Measurements from ENCODE around the gene SETDB2.

SETDB2 gene

DNA sequence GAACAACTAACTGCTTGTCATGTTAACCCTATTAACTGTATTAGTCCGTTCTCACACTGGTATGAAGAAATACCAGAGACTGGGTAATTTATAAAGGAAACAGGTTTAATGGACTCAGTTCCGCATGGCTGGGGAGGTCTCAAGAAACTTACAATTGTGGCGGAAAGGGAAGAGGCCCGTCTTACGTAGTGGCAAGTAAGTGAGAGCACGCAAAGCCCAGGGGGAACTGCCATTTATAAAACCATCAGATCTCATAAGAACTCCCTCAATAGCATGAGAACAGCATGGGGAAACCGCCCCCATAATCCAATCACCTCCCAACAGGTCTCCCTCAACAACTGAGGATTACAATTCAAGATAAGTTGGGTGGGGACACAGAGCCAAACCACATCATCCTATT, 86.4 kb downstream of the SETDB2 start:
- DNase-seq (ENCODE audit: low read depth): no peak

DNA sequence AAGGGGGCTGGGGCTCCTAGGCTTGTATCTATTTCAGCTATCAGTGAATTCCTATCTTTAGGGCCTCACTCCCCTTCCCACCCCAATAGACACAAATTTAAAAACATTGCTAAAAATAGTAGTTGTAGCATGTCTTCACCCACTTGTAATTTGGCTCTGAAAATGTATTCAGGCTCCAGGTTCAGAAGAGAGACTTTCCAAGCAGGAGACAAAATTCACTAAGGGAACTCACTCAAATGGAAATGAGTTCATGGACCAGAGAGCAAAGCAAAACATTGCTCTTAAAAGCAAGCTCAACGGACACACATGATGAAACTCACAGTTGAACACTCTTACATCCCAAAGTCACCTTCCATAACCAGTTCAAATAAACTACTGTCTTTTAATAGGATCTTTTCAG, 88.5 kb downstream of the SETDB2 start:
- no peak for DNase-seq (ENCODE audit: low read depth)

DNA sequence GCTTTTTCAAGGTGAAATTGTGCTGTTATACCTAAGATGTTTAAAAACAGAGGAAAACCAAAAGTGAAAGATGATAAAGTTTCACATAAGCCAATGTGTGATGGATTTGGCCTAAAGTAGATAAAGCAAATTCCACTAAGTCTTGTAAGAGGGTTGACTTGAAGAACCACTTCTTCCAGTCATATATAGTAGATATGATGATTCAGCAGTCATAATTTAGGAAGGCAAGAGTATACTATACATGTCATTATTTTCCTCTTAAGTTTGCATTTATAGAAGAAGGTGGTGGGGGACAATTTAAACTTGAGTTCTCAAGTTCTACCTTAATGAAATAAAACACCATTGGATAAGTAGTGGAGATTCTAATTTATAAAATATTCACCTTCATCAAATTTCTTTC, 88.9 kb downstream of the SETDB2 start:
- DNase-seq (ENCODE audit: low read depth): no peak

- DNase-seq (ENCODE audit: low read depth): no peak
These were observed 89.7 kb downstream of the SETDB2 start for GRCh38 chr13:49533591-49534269.

DNA sequence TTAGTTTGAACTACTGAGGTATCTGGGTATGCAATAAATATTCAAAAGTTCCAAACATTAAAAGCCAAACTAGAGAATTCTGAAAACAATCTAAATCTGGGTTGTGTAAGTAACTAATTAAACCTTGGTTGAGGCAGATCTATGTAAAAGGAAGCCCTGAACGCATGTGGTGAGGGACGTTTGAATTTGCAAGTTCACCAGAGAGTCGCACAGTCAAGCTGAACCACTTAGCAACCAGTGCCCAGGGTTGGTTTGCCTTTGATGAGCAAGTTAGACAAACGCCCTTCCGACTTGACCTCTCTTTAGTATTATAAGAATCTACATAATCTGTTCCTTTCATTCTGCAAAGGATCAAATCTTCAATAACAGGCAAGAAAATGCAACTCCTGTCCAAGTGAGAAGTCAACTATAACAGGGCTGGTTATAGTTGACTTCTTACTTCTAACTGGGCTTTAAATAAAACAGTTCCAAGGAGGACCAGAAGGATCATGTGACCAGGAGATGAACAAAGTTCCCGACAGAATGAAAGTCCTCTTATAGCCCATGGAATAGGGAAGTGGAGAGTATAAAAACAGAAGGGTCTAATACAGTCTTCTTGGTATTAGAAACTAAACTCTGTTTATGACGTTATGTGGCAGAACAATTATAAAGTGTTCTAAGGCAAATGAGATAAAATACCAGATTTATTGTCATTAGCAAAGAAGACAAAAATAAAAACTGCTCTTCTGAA, 92.2 kb downstream of the SETDB2 start:
- DNase-seq (ENCODE audit: low read depth): no peak

DNA sequence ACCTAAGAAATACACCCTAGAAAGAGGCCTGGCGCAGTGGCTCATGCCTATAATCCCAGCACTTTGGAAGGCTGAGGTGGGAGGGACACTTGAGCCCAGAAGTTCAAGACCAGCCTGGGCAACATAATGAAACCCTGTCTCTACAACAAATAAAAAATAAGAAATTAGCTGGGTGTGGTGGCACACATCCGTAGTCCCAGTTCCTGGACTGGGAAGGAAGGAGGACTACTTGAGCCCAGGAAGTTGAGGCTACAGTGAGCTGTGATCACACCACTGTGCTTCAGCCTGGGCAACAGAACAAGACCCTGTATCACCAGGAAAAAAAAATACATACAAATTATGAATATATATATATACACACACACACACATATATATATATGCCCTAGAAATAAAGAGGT, 94.3 kb downstream of the SETDB2 start:
- DNase-seq (ENCODE audit: low read depth): no peak

GRCh38 chr13:49539313-49539712, 95.2 kb downstream of the SETDB2 start:
- no peak for DNase-seq (ENCODE audit: low read depth)

- DNase-seq (ENCODE audit: low read depth): no peak
These were observed 95.7 kb downstream of the SETDB2 start for GRCh38 chr13:49539746-49540145.

DNA sequence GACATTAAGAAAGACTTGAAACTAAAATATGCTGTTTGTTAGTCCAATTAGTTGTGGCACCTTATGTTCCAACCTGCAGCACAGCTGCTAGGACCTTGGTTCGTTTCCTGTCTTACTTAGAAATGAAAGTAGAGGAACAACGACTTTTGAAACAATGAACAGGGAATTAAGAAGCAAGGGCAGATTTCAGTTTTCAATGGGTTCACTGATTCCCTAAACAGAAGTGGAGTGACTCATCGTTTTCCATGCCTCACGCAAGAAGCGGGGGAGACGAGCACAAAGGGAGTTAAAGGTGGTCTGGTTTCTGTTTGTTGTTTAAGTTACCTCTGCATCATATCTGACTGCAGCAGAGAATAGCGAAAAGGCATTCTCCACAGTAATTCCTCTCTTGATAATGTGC, 96.5 kb downstream of the SETDB2 start:
- DNase-seq (ENCODE audit: low read depth): no peak

DNA sequence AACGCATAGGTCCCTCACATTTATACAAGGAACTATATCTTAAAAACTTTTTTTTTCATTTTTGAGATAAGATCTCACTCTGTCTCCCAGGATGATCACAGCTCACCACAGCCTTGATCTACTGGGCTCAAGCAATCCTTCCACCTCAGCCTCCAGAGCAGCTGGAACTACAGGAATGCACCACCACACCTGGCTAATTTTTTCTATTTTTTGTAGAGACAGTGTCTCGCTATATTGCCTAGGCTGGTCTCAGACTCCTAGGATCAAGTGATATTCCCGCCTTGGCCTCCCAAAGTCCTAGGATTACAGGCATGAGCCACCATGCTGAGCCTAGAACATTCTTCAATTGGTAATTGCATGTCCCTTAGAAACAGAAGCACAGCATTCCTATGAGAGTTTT, 99.6 kb downstream of the SETDB2 start:
- no peak for DNase-seq (ENCODE audit: low read depth)

All from stimulated activated CD8-positive, alpha-beta memory T cell treated with anti-CD3 and anti-CD28 coated beads, Interleukin-15, amount 100 ng/mL, for 24 hours (primary cell).